Measurements from ENCODE around the gene ZDHHC24. TPM values are rescaled to one million over a fixed set of nuclear protein-coding genes. Genes with fewer than 3 reads are reported as not detected.
"Not testable (repeated sequence)": the region's sequence is repeated elsewhere in the genome, so short reads cannot be mapped to it uniquely, and the experiment has no call there.

Gene ZDHHC24
- total and polyA plus RNA-seq, 4 donors: 4.1 to 14.7 (median 9.3) TPM

GRCh38 chr11:66589315-66589714 lies 43.5 kb upstream of the ZDHHC24 start:
- ATAC-seq (ENCODE audit: low FRiP score); H3K9me3 ChIP-seq (ENCODE audit: control insufficient read depth, low read length); H3K27me3 ChIP-seq (ENCODE audit: control insufficient read depth in 1 of 2, insufficient read depth in 2 of 2, low read length in 1 of 2); H3K4me1 ChIP-seq (ENCODE audit: control insufficient read depth in 1 of 2, insufficient read depth in 2 of 2, low read length in 2 of 2); intact Hi-C loops (cut with DNase I); H3K27ac ChIP-seq (ENCODE audit: low read depth in 1 of 2, low read length in 2 of 2); H3K4me3 ChIP-seq (ENCODE audit: low read length in 2 of 2); H3K36me3 ChIP-seq (ENCODE audit: control insufficient read depth in 1 of 2, insufficient read depth in 2 of 2, low read length in 1 of 2); DNase-seq: not testable (repeated sequence)
- 79 to 83% methylated on average over 2 of the region's 2 CpGs for whole genome bisulfite sequencing, 2 donors

- ATAC-seq (ENCODE audit: low FRiP score) (no peak), DNase-seq (no peak)
- 53 to 58% methylated on average over 2 of the region's 2 CpGs for WGBS, 2 donors
- no peaks in the 10 kb centered on the region for H3K36me3 ChIP-seq (ENCODE audit: control insufficient read depth in 1 of 2, insufficient read depth in 2 of 2, low read length in 1 of 2)
- H3K4me1 ChIP-seq (ENCODE audit: control insufficient read depth in 1 of 2, insufficient read depth in 2 of 2, low read length in 2 of 2): no peaks in the 10 kb centered on the region
- no peaks in the 10 kb centered on the region for H3K27me3 ChIP-seq (ENCODE audit: control insufficient read depth in 1 of 2, insufficient read depth in 2 of 2, low read length in 1 of 2)
- no peaks in the 10 kb centered on the region for H3K9me3 ChIP-seq (ENCODE audit: control insufficient read depth, low read length)
- H3K4me3 ChIP-seq (ENCODE audit: low read length in 2 of 2): no peak overlapping the region
- no peak overlapping the region for H3K27ac ChIP-seq (ENCODE audit: low read depth in 1 of 2, low read length in 2 of 2)
- intact Hi-C loops (cut with DNase I): no loop called here
These were observed 40.3 kb upstream of the ZDHHC24 start for GRCh38 chr11:66586136-66586535.

- H3K36me3 ChIP-seq (ENCODE audit: control insufficient read depth in 1 of 2, insufficient read depth in 2 of 2, low read length in 1 of 2); H3K4me3 ChIP-seq (ENCODE audit: low read length in 2 of 2); DNase-seq; ATAC-seq (ENCODE audit: low FRiP score); H3K27me3 ChIP-seq (ENCODE audit: control insufficient read depth in 1 of 2, insufficient read depth in 2 of 2, low read length in 1 of 2); H3K9me3 ChIP-seq (ENCODE audit: control insufficient read depth, low read length); intact Hi-C loops (cut with DNase I); H3K4me1 ChIP-seq (ENCODE audit: control insufficient read depth in 1 of 2, insufficient read depth in 2 of 2, low read length in 2 of 2); H3K27ac ChIP-seq (ENCODE audit: low read depth in 1 of 2, low read length in 2 of 2): not testable (repeated sequence)
- WGBS, 2 donors: 79 to 95% methylated on average over 1 of the region's 1 CpG
These were observed 39.6 kb upstream of the ZDHHC24 start for GRCh38 chr11:66585447-66585846.

- WGBS, 2 donors: 84 to 85% methylated on average over 3 of the region's 3 CpGs
- H3K36me3 ChIP-seq (ENCODE audit: control insufficient read depth in 1 of 2, insufficient read depth in 2 of 2, low read length in 1 of 2); ATAC-seq (ENCODE audit: low FRiP score); H3K27me3 ChIP-seq (ENCODE audit: control insufficient read depth in 1 of 2, insufficient read depth in 2 of 2, low read length in 1 of 2); H3K4me3 ChIP-seq (ENCODE audit: low read length in 2 of 2); H3K9me3 ChIP-seq (ENCODE audit: control insufficient read depth, low read length); H3K4me1 ChIP-seq (ENCODE audit: control insufficient read depth in 1 of 2, insufficient read depth in 2 of 2, low read length in 2 of 2); DNase-seq; H3K27ac ChIP-seq (ENCODE audit: low read depth in 1 of 2, low read length in 2 of 2); intact Hi-C loops (cut with DNase I): not testable (repeated sequence)
These were observed 36.8 kb upstream of the ZDHHC24 start for GRCh38 chr11:66582565-66583147.

- Histone ChIP-seq H3K36me3 (ENCODE audit: control insufficient read depth in 1 of 2, insufficient read depth in 2 of 2, low read length in 1 of 2) (no peaks in the 10 kb centered on the region), H3K27me3 (ENCODE audit: control insufficient read depth in 1 of 2, insufficient read depth in 2 of 2, low read length in 1 of 2) (no peaks in the 10 kb centered on the region), H3K4me1 (ENCODE audit: control insufficient read depth in 1 of 2, insufficient read depth in 2 of 2, low read length in 2 of 2) (no peaks in the 10 kb centered on the region), H3K4me3 (ENCODE audit: low read length in 2 of 2) (no peak overlapping the region), H3K27ac (ENCODE audit: low read depth in 1 of 2, low read length in 2 of 2) (no peak overlapping the region), H3K9me3 (ENCODE audit: control insufficient read depth, low read length) (no peaks in the 10 kb centered on the region)
- ATAC-seq (ENCODE audit: low FRiP score) (no peak), DNase-seq (no peak)
- 89 to 90% methylated on average over 3 of the region's 3 CpGs for WGBS, 2 donors
- intact Hi-C loops (cut with DNase I): no loop called here
These were observed 35.4 kb upstream of the ZDHHC24 start for GRCh38 chr11:66581261-66581660.

- Histone ChIP-seq H3K4me3 (ENCODE audit: low read length in 2 of 2) (no peak overlapping the region), H3K9me3 (ENCODE audit: control insufficient read depth, low read length) (no peaks in the 10 kb centered on the region), H3K27ac (ENCODE audit: low read depth in 1 of 2, low read length in 2 of 2) (no peak overlapping the region), H3K36me3 (ENCODE audit: control insufficient read depth in 1 of 2, insufficient read depth in 2 of 2, low read length in 1 of 2) (no peaks in the 10 kb centered on the region), H3K27me3 (ENCODE audit: control insufficient read depth in 1 of 2, insufficient read depth in 2 of 2, low read length in 1 of 2) (no peaks in the 10 kb centered on the region), H3K4me1 (ENCODE audit: control insufficient read depth in 1 of 2, insufficient read depth in 2 of 2, low read length in 2 of 2) (no peaks in the 10 kb centered on the region)
- intact Hi-C loops (cut with DNase I): no loop called here
- 87 to 89% methylated on average over 5 of the region's 5 CpGs for WGBS, 2 donors
- no peak for ATAC-seq (ENCODE audit: low FRiP score)
- no peak for DNase-seq
These were observed 35.0 kb upstream of the ZDHHC24 start for GRCh38 chr11:66580803-66581202.

- Histone ChIP-seq H3K27ac (ENCODE audit: low read depth in 1 of 2, low read length in 2 of 2) (no peak overlapping the region), H3K9me3 (ENCODE audit: control insufficient read depth, low read length) (no peaks in the 10 kb centered on the region), H3K4me1 (ENCODE audit: control insufficient read depth in 1 of 2, insufficient read depth in 2 of 2, low read length in 2 of 2) (no peaks in the 10 kb centered on the region), H3K4me3 (ENCODE audit: low read length in 2 of 2) (no peak overlapping the region), H3K27me3 (ENCODE audit: control insufficient read depth in 1 of 2, insufficient read depth in 2 of 2, low read length in 1 of 2) (no peaks in the 10 kb centered on the region), H3K36me3 (ENCODE audit: control insufficient read depth in 1 of 2, insufficient read depth in 2 of 2, low read length in 1 of 2) (no peaks in the 10 kb centered on the region)
- DNase-seq (peak; percentile 87 to 96), ATAC-seq (ENCODE audit: low FRiP score) (peak; percentile 87)
- WGBS, 2 donors: 16% methylated on average over 25 of the region's 25 CpGs
- intact Hi-C loops (cut with DNase I): loop anchor here (1.0 to 10.0 kb wide), 2 partner anchors 99 to 256 kb away; no protein-coding TSS in a partner anchor
These were observed 33.3 kb upstream of the ZDHHC24 start for GRCh38 chr11:66579017-66579606.

- Histone ChIP-seq H3K4me1 (ENCODE audit: control insufficient read depth in 1 of 2, insufficient read depth in 2 of 2, low read length in 2 of 2) (no peaks in the 10 kb centered on the region), H3K9me3 (ENCODE audit: control insufficient read depth, low read length) (no peaks in the 10 kb centered on the region), H3K27me3 (ENCODE audit: control insufficient read depth in 1 of 2, insufficient read depth in 2 of 2, low read length in 1 of 2) (no peaks in the 10 kb centered on the region), H3K36me3 (ENCODE audit: control insufficient read depth in 1 of 2, insufficient read depth in 2 of 2, low read length in 1 of 2) (no peaks in the 10 kb centered on the region), H3K4me3 (ENCODE audit: low read length in 2 of 2) (no peak overlapping the region), H3K27ac (ENCODE audit: low read depth in 1 of 2, low read length in 2 of 2) (no peak overlapping the region)
- no peak for ATAC-seq (ENCODE audit: low FRiP score)
- intact Hi-C loops (cut with DNase I): loop anchor here in 1 of 2 donors (10.0 kb wide), 1 partner anchor 264 kb away; no protein-coding TSS in a partner anchor
- no peak for DNase-seq
- 77 to 86% methylated on average over 2 of the region's 2 CpGs for WGBS, 2 donors
These were observed 25.0 kb upstream of the ZDHHC24 start for GRCh38 chr11:66570850-66571180.

All from aorta (tissue), 5 donors.